ENCODE data around the gene SHTN1.

- TF ChIP-seq, protein P1, sequence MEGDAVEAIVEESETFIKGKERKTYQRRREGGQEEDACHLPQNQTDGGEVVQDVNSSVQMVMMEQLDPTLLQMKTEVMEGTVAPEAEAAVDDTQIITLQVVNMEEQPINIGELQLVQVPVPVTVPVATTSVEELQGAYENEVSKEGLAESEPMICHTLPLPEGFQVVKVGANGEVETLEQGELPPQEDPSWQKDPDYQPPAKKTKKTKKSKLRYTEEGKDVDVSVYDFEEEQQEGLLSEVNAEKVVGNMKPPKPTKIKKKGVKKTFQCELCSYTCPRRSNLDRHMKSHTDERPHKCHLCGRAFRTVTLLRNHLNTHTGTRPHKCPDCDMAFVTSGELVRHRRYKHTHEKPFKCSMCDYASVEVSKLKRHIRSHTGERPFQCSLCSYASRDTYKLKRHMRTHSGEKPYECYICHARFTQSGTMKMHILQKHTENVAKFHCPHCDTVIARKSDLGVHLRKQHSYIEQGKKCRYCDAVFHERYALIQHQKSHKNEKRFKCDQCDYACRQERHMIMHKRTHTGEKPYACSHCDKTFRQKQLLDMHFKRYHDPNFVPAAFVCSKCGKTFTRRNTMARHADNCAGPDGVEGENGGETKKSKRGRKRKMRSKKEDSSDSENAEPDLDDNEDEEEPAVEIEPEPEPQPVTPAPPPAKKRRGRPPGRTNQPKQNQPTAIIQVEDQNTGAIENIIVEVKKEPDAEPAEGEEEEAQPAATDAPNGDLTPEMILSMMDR (conservative IDR thresholded peaks at IDR 0.05 in 1 of 2, IDR thresholded peaks at IDR 0.05 in 1 of 2; ENCODE audit: low read depth in 1 of 2, low read length in 2 of 2), result no peak
- no peak for TF ChIP-seq EZH2 (IDR thresholded peaks at IDR 0.05; ENCODE audit: low read length, missing control alignments)
These were observed 4.4 kb downstream of the SHTN1 start for GRCh38 chr10:117000580-117000979.

All from fibroblast of lung (primary cell).